Endothelial cell of umbilical vein (primary cell): ENCODE measurements around the gene ARTN. TPM values are rescaled to one million over a fixed set of nuclear protein-coding genes. Genes with fewer than 3 reads are reported as not detected.

Experiments used
- BruUV-seq: library from RNA; stranded (reverse); fragments of 400-500 nt; replicated peaks from 2 replicates; lab custom pipeline; 2021; lab: Mats Ljungman, UMichigan
- CTCF ChIA-PET: fragments of 300-600, 350-600 bp; sonication (Branson Sonifier 250); formaldehyde crosslinking; loops from one replicate; lab custom pipeline; 2021; ENCODE audit warnings: antibody characterized with exemption, inconsistent platforms; lab: Charles Lee
- POLR2A ChIA-PET: fragments of 300-600, 350-600 bp; sonication (Branson Sonifier 250); formaldehyde crosslinking; loops from one replicate; lab custom pipeline; 2021; ENCODE audit warnings: antibody characterized with exemption, inconsistent platforms; lab: Charles Lee
- DNase-seq: peaks from one replicate; pipeline ENCODE4 v3.0.0-alpha.2; 2011; ENCODE audit warnings: low read depth, low spot score
- FAIRE-seq: peaks from 2 replicates; lab custom pipeline; 2011; peaks lifted over from hg19 to GRCh38; lab: Jason Lieb, UNC
- H2AFZ ChIP-seq: 2 replicates; pipeline ENCODE4 v1.6.0; 2012; ENCODE audit warnings: low read depth, low read length, control low read depth, inconsistent platforms
- H3K27ac ChIP-seq: 2 replicates; pipeline ENCODE4 v1.5.1; 2011; ENCODE audit warnings: low read depth, mild to moderate bottlenecking, control low read depth, low read length, moderate library complexity; ENCODE audit not compliant: insufficient read depth
- H3K27me3 ChIP-seq, 2 experiments: 2 replicates each; pipeline versions ENCODE4 v1.6.0 to v1.6.1; 2011; ENCODE audit warnings: low read length in 2 of 2, mixed read lengths in 1 of 2; ENCODE audit not compliant: control insufficient read depth in 2 of 2, insufficient read depth in 2 of 2
- H3K36me3 ChIP-seq, 2 experiments: 2 replicates in 1 of 2; 3 replicates in 1 of 2; pipeline ENCODE4 v1.5.1; 2011; ENCODE audit warnings: low read length in 2 of 2, mild to moderate bottlenecking in 1 of 2, moderate library complexity in 1 of 2; ENCODE audit not compliant: control insufficient read depth in 2 of 2, insufficient read depth in 2 of 2; ENCODE audit errors: extremely low read depth in 1 of 2
- H3K4me1 ChIP-seq: 3 replicates; pipeline ENCODE4 v1.5.1; 2011; ENCODE audit warnings: mild to moderate bottlenecking, low read length; ENCODE audit not compliant: control insufficient read depth, insufficient read depth; ENCODE audit errors: extremely low read depth
- H3K4me2 ChIP-seq: 2 replicates; pipeline ENCODE4 v1.6.1; 2011; ENCODE audit warnings: low read length, control low read depth, mixed read lengths; ENCODE audit not compliant: insufficient read depth
- H3K4me3 ChIP-seq, 3 experiments: fragments of 200-600 bp in 1 of 3; sonication (generic), shearing (Covaris generic) in 1 of 3; replicated peaks in 1 of 3; 2 replicates each; pipeline ENCODE4 v1.5.1; 2011 to 2016; ENCODE audit warnings: control low read depth in 3 of 3, low read length in 3 of 3, mild to moderate bottlenecking in 2 of 3, inconsistent platforms in 1 of 3, low read depth in 1 of 3, moderate library complexity in 1 of 3; ENCODE audit not compliant: insufficient read depth in 1 of 3
- H3K79me2 ChIP-seq: 2 replicates; pipeline ENCODE4 v1.6.0; 2012; ENCODE audit warnings: low read length, inconsistent platforms; ENCODE audit not compliant: control insufficient read depth, insufficient read depth
- H3K9ac ChIP-seq: replicated peaks from 2 replicates; pipeline ENCODE3; 2011; ENCODE audit warnings: low read length, control low read depth; ENCODE audit not compliant: insufficient read depth; ENCODE audit errors: extremely low read depth
- H3K9me1 ChIP-seq: replicated peaks from 3 replicates; pipeline ENCODE4 v1.6.0; 2011; ENCODE audit warnings: mild to moderate bottlenecking, low read length; ENCODE audit not compliant: control insufficient read depth, insufficient read depth; ENCODE audit errors: extremely low read depth
- H3K9me3 ChIP-seq: replicated peaks from 2 replicates; pipeline ENCODE4 v1.5.1; 2012; ENCODE audit warnings: low read length, inconsistent platforms; ENCODE audit not compliant: control insufficient read depth, insufficient read depth
- H4K20me1 ChIP-seq: replicated peaks from 2 replicates; pipeline ENCODE3; 2011; ENCODE audit warnings: mild to moderate bottlenecking, low read length; ENCODE audit not compliant: control insufficient read depth, insufficient read depth; ENCODE audit errors: extremely low read depth
- EZH2 ChIP-seq: IDR thresholded peaks from 2 replicates; pipeline ENCODE4 v1.6.1; 2012; ENCODE audit warnings: borderline replicate concordance, low read depth, mild to moderate bottlenecking, moderate library complexity, low read length, inconsistent platforms; ENCODE audit not compliant: severe bottlenecking
- FOS ChIP-seq: IDR thresholded peaks from 2 replicates; pipeline ENCODE4 v1.6.1; 2011; ENCODE audit warnings: mild to moderate bottlenecking, low read length, moderate library complexity, borderline replicate concordance; ENCODE audit not compliant: insufficient read depth
- GATA2 ChIP-seq: IDR thresholded peaks from 2 replicates; pipeline ENCODE4 v1.7.0; 2011; ENCODE audit warnings: low read depth, mild to moderate bottlenecking, moderate library complexity, mixed read lengths, low read length; ENCODE audit not compliant: insufficient read length, insufficient read depth
- JUN ChIP-seq: IDR thresholded peaks from 2 replicates; pipeline ENCODE4 v1.6.1; 2011; ENCODE audit warnings: borderline replicate concordance, low read depth; ENCODE audit not compliant: insufficient read length, insufficient read depth
- MYC ChIP-seq: IDR thresholded peaks from one replicate; pipeline ENCODE4 v1.6.1; 2011; ENCODE audit warnings: mild to moderate bottlenecking, low read depth, low read length
- POLR2A ChIP-seq: IDR thresholded peaks from 2 replicates; pipeline ENCODE4 v1.6.1; 2012; ENCODE audit warnings: low read depth, mild to moderate bottlenecking, control low read depth, low read length
- POLR2AphosphoS5 ChIP-seq: IDR thresholded peaks from 2 replicates; pipeline ENCODE4 v1.6.1; 2012; ENCODE audit warnings: low read depth, mild to moderate bottlenecking, control low read depth, low read length, moderate library complexity; ENCODE audit not compliant: insufficient read depth
- dilution Hi-C: fragments of 300-500 bp; cut with MboI; formaldehyde crosslinking; loops from one replicate; pipeline ENCODE4 v1.15.0; 2019; ENCODE audit warnings: low sequenced_read_pairs; ENCODE audit not compliant: extremely low pct_ligation_motif_present
- intact Hi-C: fragments of 100-400 bp; cut with micrococcal nuclease; formaldehyde crosslinking; loops from one replicate; pipeline ENCODE4 v1.10.0; 2022
- polyA plus RNA-seq, 4 experiments: library from polyadenylated mRNA; depleted of rRNA in 3 of 4; stranded (reverse) in 3 of 4; unstranded in 1 of 4; fragments of >200 nt; gene quantifications; 2 replicates each; pipeline versions ENCODE4 v1.2.1 to v1.2.3, GENCODE V29; 2011 to 2012; ENCODE audit warnings: missing spikeins in 1 of 4
- total RNA-seq: library from RNA; stranded (reverse); gene quantifications from 2 replicates; pipeline ENCODE4 v1.2.3, GENCODE V29; 2021
- TF ChIP-seq, protein P1 (sequence below): IDR thresholded peaks from 2 replicates; pipeline ENCODE4 v1.6.1; 2011; ENCODE audit not compliant: insufficient read depth, insufficient read length
- TF ChIP-seq, protein P2 (sequence below), 2 donors: IDR thresholded peaks; 1 replicate in 1 of 2; 2 replicates in 1 of 2; pipeline ENCODE4 v1.5.1; 2011; ENCODE audit warnings: low read length in 2 of 2, mild to moderate bottlenecking in 2 of 2, moderate library complexity in 2 of 2, control low read depth in 1 of 2, inconsistent platforms in 1 of 2, low read depth in 1 of 2; ENCODE audit not compliant: insufficient read depth in 1 of 2; ENCODE audit errors: extremely low read depth in 1 of 2

Gene ARTN
- total and polyA plus RNA-seq, 2 donors (not counting 3 experiments of a cell fraction or from before 2014, with no cell fraction given): 0.11 to 0.18 TPM

DNA sequence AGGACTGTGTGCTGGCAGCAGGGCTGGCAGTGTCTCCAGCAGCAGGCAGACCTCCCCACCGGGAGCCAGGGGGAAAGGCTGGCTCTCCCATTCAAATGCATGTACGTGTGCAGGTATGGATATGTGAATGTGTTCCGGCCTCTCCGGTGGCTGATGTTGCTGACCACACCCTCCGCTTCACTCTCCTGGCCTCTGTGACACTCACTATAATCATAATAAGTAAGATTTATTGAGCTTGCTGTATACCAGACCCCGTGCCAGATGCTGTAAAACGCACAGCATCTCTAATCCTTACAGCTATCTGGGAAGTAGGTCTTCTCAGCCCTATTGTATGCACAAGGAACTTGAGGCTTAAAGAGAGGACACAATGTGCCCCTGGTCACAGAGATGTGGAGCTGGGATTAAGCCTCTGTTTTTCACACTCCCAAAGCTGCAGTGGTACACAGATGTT lies 20.5 kb upstream of the ARTN start:
- Histone ChIP-seq H3K4me2 (no peak overlapping the region), H3K79me2 (no peaks in the 10 kb centered on the region), H3K27ac (no peak overlapping the region), H4K20me1 (no peaks in the 10 kb centered on the region), H3K36me3 (no peaks in the 10 kb centered on the region), H3K9ac (no peak overlapping the region), H3K27me3 (no peaks in the 10 kb centered on the region), H3K9me1 (no peaks in the 10 kb centered on the region), H2AFZ (no peak overlapping the region), H3K4me1 (no peaks in the 10 kb centered on the region), H3K4me3 (no peak overlapping the region), H3K9me3 (no peaks in the 10 kb centered on the region)
- CTCF ChIA-PET: interaction anchor here (2.0 to 3.7 kb wide), 3 partner anchors 16 to 150 kb away, joined by 4 to 14 read pairs (median 14); partner anchors contain the start of gene ARTN
- TF ChIP-seq, protein P1, sequence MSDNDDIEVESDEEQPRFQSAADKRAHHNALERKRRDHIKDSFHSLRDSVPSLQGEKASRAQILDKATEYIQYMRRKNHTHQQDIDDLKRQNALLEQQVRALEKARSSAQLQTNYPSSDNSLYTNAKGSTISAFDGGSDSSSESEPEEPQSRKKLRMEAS: no peak
- TF ChIP-seq EZH2: no peak
- POLR2A ChIA-PET: no interaction called here
- FAIRE-seq: no peak
- intact Hi-C loops: no loop called here
- no TSS peak for BruUV-seq
- no peak for DNase-seq
- dilution Hi-C loops: no loop called here

DNA sequence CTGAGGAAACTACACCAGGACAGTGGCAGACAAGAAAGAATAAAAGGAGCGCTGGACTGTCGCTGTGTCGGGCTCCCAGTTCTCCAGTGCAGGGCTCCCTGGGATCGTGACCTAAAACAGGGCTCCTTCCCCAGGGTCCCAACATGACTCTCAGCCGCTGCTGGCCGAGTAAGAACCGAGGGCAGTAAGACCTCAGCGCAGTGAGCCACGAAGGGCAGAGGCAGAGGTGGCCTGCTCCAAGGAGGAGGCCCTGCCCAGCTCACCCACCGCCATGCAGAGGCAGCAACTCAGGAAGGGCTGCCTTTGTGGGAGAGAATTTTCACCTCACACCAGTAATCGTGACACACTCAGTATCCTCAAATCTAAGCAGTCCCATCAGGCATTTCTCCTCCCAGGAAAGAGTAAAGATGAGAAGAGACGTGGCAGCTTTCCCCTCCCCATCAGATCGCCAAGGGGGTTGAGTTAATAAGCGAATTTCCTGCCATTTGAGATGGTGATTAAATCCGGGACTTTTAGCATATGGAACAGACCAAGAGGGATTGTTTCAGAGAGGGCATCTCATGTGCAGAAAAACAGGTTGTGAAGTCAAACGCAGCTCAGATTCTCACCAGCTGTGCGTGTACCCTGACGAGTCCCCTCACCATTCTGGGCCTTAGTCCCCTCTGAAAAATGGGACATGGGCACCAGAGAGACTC lies 19.8 kb upstream of the ARTN start:
- H3K4me1 ChIP-seq: no peaks in the 10 kb centered on the region
- no peak overlapping the region for H2AFZ ChIP-seq
- no peak overlapping the region for H3K4me2 ChIP-seq
- intact Hi-C loops (no loop called here), dilution Hi-C loops (no loop called here)
- POLR2A ChIA-PET: no interaction called here
- FAIRE-seq: no peak
- H4K20me1 ChIP-seq: no peaks in the 10 kb centered on the region
- BruUV-seq: no TSS peak
- H3K9me3 ChIP-seq: no peaks in the 10 kb centered on the region
- no peak for TF ChIP-seq POLR2A
- TF ChIP-seq, protein P1: no peak
- TF ChIP-seq EZH2: no peak
- no peak for TF ChIP-seq MYC
- no peak for TF ChIP-seq POLR2AphosphoS5
- TF ChIP-seq FOS: no peak
- no peak for TF ChIP-seq GATA2
- no peak for TF ChIP-seq JUN
- TF ChIP-seq, protein P2, sequence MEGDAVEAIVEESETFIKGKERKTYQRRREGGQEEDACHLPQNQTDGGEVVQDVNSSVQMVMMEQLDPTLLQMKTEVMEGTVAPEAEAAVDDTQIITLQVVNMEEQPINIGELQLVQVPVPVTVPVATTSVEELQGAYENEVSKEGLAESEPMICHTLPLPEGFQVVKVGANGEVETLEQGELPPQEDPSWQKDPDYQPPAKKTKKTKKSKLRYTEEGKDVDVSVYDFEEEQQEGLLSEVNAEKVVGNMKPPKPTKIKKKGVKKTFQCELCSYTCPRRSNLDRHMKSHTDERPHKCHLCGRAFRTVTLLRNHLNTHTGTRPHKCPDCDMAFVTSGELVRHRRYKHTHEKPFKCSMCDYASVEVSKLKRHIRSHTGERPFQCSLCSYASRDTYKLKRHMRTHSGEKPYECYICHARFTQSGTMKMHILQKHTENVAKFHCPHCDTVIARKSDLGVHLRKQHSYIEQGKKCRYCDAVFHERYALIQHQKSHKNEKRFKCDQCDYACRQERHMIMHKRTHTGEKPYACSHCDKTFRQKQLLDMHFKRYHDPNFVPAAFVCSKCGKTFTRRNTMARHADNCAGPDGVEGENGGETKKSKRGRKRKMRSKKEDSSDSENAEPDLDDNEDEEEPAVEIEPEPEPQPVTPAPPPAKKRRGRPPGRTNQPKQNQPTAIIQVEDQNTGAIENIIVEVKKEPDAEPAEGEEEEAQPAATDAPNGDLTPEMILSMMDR (IDR thresholded peaks at IDR 0.05; ENCODE audit: extremely low read depth in 1 of 2, insufficient read depth in 1 of 2, low read depth in 1 of 2, low read length in 2 of 2): no peak
- H3K4me3 ChIP-seq: no peak overlapping the region
- no peak overlapping the region for H3K27ac ChIP-seq
- no peaks in the 10 kb centered on the region for H3K9me1 ChIP-seq
- no peaks in the 10 kb centered on the region for H3K36me3 ChIP-seq
- no peak overlapping the region for H3K9ac ChIP-seq
- CTCF ChIA-PET: interaction anchor here (2.0 to 2.8 kb wide), 2 partner anchors 16 to 21 kb away, joined by 4 to 14 read pairs; partner anchors contain the start of gene ARTN
- no peaks in the 10 kb centered on the region for H3K79me2 ChIP-seq
- DNase-seq: no peak
- H3K27me3 ChIP-seq: no peaks in the 10 kb centered on the region
